22Rv1 (cell line): ENCODE measurements around the gene KRT23.

Experiments
- ZFX ChIP-seq: fragments of 450-650 bp; IDR thresholded peaks from 2 replicates; pipeline ENCODE4 v1.6.1; 2017; ENCODE audit warnings: antibody characterized with exemption, borderline replicate concordance
- TF ChIP-seq, protein P1 (sequence below): fragments of 450-650 bp; IDR thresholded peaks from 2 replicates; pipeline ENCODE4 v1.5.1; 2017; ENCODE audit warnings: mild to moderate bottlenecking

DNA sequence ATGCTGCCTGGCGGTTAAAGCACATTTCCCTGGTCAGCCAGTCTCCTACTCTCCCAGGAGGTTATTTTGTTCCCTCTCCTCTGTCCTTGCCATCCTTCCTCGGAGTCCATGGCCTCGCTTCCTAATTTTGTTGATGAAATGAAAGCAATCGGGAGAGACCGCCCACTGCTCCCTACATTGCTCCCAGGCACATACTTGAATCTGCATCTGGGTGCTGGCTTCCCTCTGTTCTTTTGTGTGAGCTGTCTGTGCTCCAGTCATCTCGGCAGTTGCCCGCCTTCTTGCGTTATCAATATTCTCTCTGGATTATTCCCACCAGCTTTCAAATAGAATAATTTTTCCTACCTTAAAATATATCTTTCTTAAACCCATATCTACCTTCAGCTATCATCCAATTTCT is 11.1 kb downstream of the KRT23 start:
- TF ChIP-seq, protein P1, sequence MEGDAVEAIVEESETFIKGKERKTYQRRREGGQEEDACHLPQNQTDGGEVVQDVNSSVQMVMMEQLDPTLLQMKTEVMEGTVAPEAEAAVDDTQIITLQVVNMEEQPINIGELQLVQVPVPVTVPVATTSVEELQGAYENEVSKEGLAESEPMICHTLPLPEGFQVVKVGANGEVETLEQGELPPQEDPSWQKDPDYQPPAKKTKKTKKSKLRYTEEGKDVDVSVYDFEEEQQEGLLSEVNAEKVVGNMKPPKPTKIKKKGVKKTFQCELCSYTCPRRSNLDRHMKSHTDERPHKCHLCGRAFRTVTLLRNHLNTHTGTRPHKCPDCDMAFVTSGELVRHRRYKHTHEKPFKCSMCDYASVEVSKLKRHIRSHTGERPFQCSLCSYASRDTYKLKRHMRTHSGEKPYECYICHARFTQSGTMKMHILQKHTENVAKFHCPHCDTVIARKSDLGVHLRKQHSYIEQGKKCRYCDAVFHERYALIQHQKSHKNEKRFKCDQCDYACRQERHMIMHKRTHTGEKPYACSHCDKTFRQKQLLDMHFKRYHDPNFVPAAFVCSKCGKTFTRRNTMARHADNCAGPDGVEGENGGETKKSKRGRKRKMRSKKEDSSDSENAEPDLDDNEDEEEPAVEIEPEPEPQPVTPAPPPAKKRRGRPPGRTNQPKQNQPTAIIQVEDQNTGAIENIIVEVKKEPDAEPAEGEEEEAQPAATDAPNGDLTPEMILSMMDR: no peak
- no peak for TF ChIP-seq ZFX
